ENCODE measurements around the gene CHSY1.

DNA sequence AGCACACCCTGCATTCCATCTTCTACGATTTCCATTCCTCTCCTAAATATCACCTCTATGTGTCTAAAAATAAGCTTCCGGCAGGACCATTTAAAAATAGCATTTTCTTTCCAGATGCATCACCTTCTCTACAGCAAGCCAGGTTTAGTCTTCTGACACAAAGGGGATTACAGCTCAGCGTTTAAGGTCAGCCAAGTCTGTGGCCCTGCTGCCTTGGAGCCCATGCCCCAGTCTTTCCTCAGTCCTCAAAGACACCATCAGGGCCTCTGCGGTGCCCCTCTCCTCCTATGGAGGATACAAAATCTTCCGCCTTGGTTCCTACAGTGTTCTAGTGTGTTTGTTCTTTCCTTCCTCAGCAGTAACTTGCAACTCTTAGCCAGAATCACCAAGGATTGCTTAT lies 21.7 kb upstream of the CHSY1 start:
- TF ChIP-seq, protein P1, sequence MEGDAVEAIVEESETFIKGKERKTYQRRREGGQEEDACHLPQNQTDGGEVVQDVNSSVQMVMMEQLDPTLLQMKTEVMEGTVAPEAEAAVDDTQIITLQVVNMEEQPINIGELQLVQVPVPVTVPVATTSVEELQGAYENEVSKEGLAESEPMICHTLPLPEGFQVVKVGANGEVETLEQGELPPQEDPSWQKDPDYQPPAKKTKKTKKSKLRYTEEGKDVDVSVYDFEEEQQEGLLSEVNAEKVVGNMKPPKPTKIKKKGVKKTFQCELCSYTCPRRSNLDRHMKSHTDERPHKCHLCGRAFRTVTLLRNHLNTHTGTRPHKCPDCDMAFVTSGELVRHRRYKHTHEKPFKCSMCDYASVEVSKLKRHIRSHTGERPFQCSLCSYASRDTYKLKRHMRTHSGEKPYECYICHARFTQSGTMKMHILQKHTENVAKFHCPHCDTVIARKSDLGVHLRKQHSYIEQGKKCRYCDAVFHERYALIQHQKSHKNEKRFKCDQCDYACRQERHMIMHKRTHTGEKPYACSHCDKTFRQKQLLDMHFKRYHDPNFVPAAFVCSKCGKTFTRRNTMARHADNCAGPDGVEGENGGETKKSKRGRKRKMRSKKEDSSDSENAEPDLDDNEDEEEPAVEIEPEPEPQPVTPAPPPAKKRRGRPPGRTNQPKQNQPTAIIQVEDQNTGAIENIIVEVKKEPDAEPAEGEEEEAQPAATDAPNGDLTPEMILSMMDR (IDR thresholded peaks at IDR 0.05 in 8 of 11, conservative IDR thresholded peaks at IDR 0.05 in 3 of 11): no peak
- no peak for TF ChIP-seq POLR2A (IDR thresholded peaks at IDR 0.05)
- no peak for TF ChIP-seq POLR2AphosphoS5 (IDR thresholded peaks at IDR 0.05)
